GM19099 (cell line): ENCODE measurements around the gene ARID5B.

Experiments used
- POLR2A ChIP-seq: IDR thresholded peaks from 3 replicates; pipeline ENCODE4 v1.6.1; 2011; ENCODE audit warnings: low read depth; ENCODE audit not compliant: insufficient read length; ENCODE audit errors: extremely low read depth

Gene ARID5B

GRCh38 chr10:61899069-61899531 is 2.4 kb upstream of the ARID5B start:
- no peak for TF ChIP-seq POLR2A

GRCh38 chr10:61899663-61899996 is 1.9 kb upstream of the ARID5B start:
- TF ChIP-seq POLR2A: no peak

GRCh38 chr10:61899997-61900828 is 1.3 kb upstream of the ARID5B start:
- peak; percentile 96 for TF ChIP-seq POLR2A

GRCh38 chr10:61901829-61902444 is 438 bp downstream of the ARID5B start:
- TF ChIP-seq POLR2A: peak; percentile 21

GRCh38 chr10:61902445-61903220 is 1.1 kb downstream of the ARID5B start:
- peak; percentile 13 for TF ChIP-seq POLR2A

GRCh38 chr10:61903221-61903927 is 1.9 kb downstream of the ARID5B start:
- peak; percentile 68 for TF ChIP-seq POLR2A

- TF ChIP-seq POLR2A: no peak
Observed at GRCh38 chr10:61903928-61904344, 2.4 kb downstream of the ARID5B start.

- TF ChIP-seq POLR2A: no peak
Observed at GRCh38 chr10:61904733-61905725, 3.5 kb downstream of the ARID5B start.

- TF ChIP-seq POLR2A: no peak
Observed at GRCh38 chr10:61905837-61906561, 4.5 kb downstream of the ARID5B start.

GRCh38 chr10:61906562-61906901 is 5.0 kb downstream of the ARID5B start:
- no peak for TF ChIP-seq POLR2A

GRCh38 chr10:61907011-61907410 is 5.5 kb downstream of the ARID5B start:
- no peak for TF ChIP-seq POLR2A

GRCh38 chr10:61907587-61907986 is 6.1 kb downstream of the ARID5B start:
- no peak for TF ChIP-seq POLR2A

GRCh38 chr10:61910226-61910805 is 8.8 kb downstream of the ARID5B start:
- TF ChIP-seq POLR2A: no peak
